ENCODE measurements around the gene GPBP1.
"Not testable (repeated sequence)": the region's sequence is repeated elsewhere in the genome, so short reads cannot be mapped to it uniquely, and the experiment has no call there.

GPBP1 gene

GRCh38 chr5:57178238-57178637 is 4.4 kb downstream of the GPBP1 start:
- not testable (repeated sequence) for DNase-seq

GRCh38 chr5:57179262-57180200 is 5.7 kb downstream of the GPBP1 start:
- DNase-seq = no peak

GRCh38 chr5:57181154-57181553 is 7.3 kb downstream of the GPBP1 start:
- DNase-seq = no peak

GRCh38 chr5:57184322-57184721 is 10.5 kb downstream of the GPBP1 start:
- DNase-seq = no peak

GRCh38 chr5:57185313-57185712 is 11.5 kb downstream of the GPBP1 start:
- DNase-seq = no peak

- no peak for DNase-seq
Measured at GRCh38 chr5:57186194-57186593, 12.3 kb downstream of the GPBP1 start.

GRCh38 chr5:57187977-57188376 is 14.1 kb downstream of the GPBP1 start:
- DNase-seq = not testable (repeated sequence)

- no peak for DNase-seq
Measured at GRCh38 chr5:57189515-57189914, 15.7 kb downstream of the GPBP1 start.

- no peak for DNase-seq
Measured at GRCh38 chr5:57190593-57190992, 16.7 kb downstream of the GPBP1 start.

- no peak for DNase-seq
Measured at GRCh38 chr5:57191163-57191562, 17.3 kb downstream of the GPBP1 start.

- no peak for DNase-seq
Measured at GRCh38 chr5:57191986-57192385, 18.1 kb downstream of the GPBP1 start.

- DNase-seq = not testable (repeated sequence)
Measured at GRCh38 chr5:57192832-57193231, 19.0 kb downstream of the GPBP1 start.

- no peak for DNase-seq
Measured at GRCh38 chr5:57193757-57194413, 20.0 kb downstream of the GPBP1 start.

- DNase-seq = no peak
Measured at GRCh38 chr5:57194653-57195052, 20.8 kb downstream of the GPBP1 start.

GRCh38 chr5:57195060-57195459 is 21.2 kb downstream of the GPBP1 start:
- DNase-seq = no peak

- DNase-seq = no peak
Measured at GRCh38 chr5:57199866-57200265, 26.0 kb downstream of the GPBP1 start.

- DNase-seq = no peak
Measured at GRCh38 chr5:57202811-57203210, 29.0 kb downstream of the GPBP1 start.

GRCh38 chr5:57207007-57207653 is 33.3 kb downstream of the GPBP1 start:
- no peak for DNase-seq

GRCh38 chr5:57207681-57208080 is 33.8 kb downstream of the GPBP1 start:
- DNase-seq = no peak

- no peak for DNase-seq
Measured at GRCh38 chr5:57209316-57210040, 35.6 kb downstream of the GPBP1 start.

- DNase-seq = no peak
Measured at GRCh38 chr5:57210633-57211032, 36.8 kb downstream of the GPBP1 start.

- no peak for DNase-seq
Measured at GRCh38 chr5:57211039-57211438, 37.2 kb downstream of the GPBP1 start.

- DNase-seq = no peak
Measured at GRCh38 chr5:57215629-57216195, 41.9 kb downstream of the GPBP1 start.

Measured in NCI-H446 treated with DMSO at 0.1 percent for 48 hours (cell line).